SK-N-MC (cell line): Measurements from ENCODE around the gene TECR.

Experiments used
- EZH2 ChIP-seq: fragments of 200-600 bp; sonication (generic); IDR thresholded peaks from one replicate; pipeline ENCODE4 v1.6.1; 2017; ENCODE audit warnings: antibody characterized with exemption
- POLR2AphosphoS5 ChIP-seq: IDR thresholded peaks from 2 replicates; pipeline ENCODE4 v1.6.1; 2012; ENCODE audit warnings: mild to moderate bottlenecking, low read depth, low read length, borderline replicate concordance

DNA sequence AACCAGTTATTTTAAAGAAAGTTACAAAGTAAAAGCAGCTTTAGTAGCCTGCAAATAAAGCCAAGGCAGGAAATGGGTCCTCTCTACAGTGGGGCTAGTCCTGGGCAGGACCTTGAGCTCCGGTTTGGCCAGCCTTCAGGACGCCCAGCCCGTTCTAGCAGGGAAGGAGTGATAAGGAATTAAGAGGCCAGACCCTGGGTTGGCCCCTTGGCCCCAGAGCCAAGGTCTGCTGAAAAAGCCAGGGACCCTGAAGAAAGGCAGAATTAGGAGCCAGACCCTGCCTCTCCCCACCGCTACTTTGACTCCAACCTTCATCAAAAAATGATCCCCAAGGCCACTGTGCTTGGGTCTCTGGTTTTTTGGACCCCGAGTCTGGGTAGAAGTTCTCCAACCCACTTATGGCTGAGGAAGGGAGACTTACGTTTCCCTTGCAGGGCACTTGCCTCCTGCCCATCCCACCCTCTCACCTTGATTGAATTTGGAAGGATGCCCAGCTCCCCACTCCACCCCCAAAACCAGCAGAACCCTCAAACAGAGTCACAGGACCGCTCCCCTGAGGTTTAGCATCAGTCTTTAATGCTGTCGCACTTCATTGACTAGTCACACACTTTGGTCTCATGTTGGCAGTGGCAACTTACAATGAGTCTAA is 15.1 kb upstream of the TECR start:
- TF ChIP-seq EZH2 (no peak), POLR2AphosphoS5 (no peak)
